HepG2 (cell line): ENCODE data around the gene TJP1. TPM values are rescaled to one million over a fixed set of nuclear protein-coding genes. Genes with fewer than 3 reads are reported as not detected.

Experiments
- ATF7-NPFF ChIP-seq: sonication (generic); formaldehyde crosslinking; IDR thresholded peaks from 2 replicates; pipeline ENCODE4 v1.8.1; 2023; ENCODE audit warnings: mild to moderate bottlenecking, low read depth, missing genetic modification reagents, moderate library complexity
- CREBL2 ChIP-seq: sonication (generic); formaldehyde crosslinking; IDR thresholded peaks from 2 replicates; pipeline ENCODE4 v1.8.1; 2023; ENCODE audit warnings: missing genetic modification reagents, mild to moderate bottlenecking, borderline replicate concordance
- GPN1 ChIP-seq: sonication (generic); formaldehyde crosslinking; IDR thresholded peaks from 2 replicates; pipeline ENCODE4 v1.5.1; 2020; ENCODE audit warnings: missing genetic modification reagents, borderline replicate concordance
- HDAC1 ChIP-seq: sonication (generic); formaldehyde crosslinking; IDR thresholded peaks from 2 replicates; pipeline ENCODE4 v1.5.1; 2020; ENCODE audit warnings: mild to moderate bottlenecking, missing genetic modification reagents
- HNRNPH1 ChIP-seq: fragments of 200-400 bp; formaldehyde crosslinking; optimal IDR thresholded peaks from 2 replicates; pipeline ENCODE3; 2017; ENCODE audit warnings: mild to moderate bottlenecking, low read depth, low read length
- IKZF4 ChIP-seq: sonication (generic); formaldehyde crosslinking; IDR thresholded peaks from 2 replicates; pipeline ENCODE4 v1.5.1; 2020; ENCODE audit warnings: borderline replicate concordance, mild to moderate bottlenecking, low read depth, missing genetic modification reagents; ENCODE audit errors: not compliant biosample characterization
- MAFK ChIP-seq, 2 experiments: IDR thresholded peaks in 1 of 2; conservative IDR thresholded peaks in 1 of 2; 2 replicates each; pipeline ENCODE4 v1.6.1; 2011; ENCODE audit warnings: improper control_type of control experiment in 2 of 2, low read length in 2 of 2
- NPAS2 ChIP-seq: sonication (generic); formaldehyde crosslinking; IDR thresholded peaks from 2 replicates; pipeline ENCODE4 v1.8.0; 2022; ENCODE audit warnings: mild to moderate bottlenecking, missing genetic modification reagents, borderline replicate concordance
- SOX5 ChIP-seq: IDR thresholded peaks from 2 replicates; pipeline ENCODE4 v1.6.1; 2016; ENCODE audit warnings: borderline replicate concordance
- TMF1 ChIP-seq: sonication (generic); formaldehyde crosslinking; IDR thresholded peaks from 2 replicates; pipeline ENCODE4 v1.8.1; 2022; ENCODE audit warnings: low read depth, missing genetic modification reagents
- TP53 ChIP-seq: sonication (generic); formaldehyde crosslinking; conservative IDR thresholded peaks from 2 replicates; pipeline ENCODE4 v1.4.0; 2020; ENCODE audit warnings: missing genetic modification reagents
- YY1 ChIP-seq: IDR thresholded peaks from 2 replicates; pipeline ENCODE4 v1.6.1; 2011; ENCODE audit warnings: low read length, low read depth, moderate library complexity, mild to moderate bottlenecking; ENCODE audit not compliant: insufficient read depth, insufficient replicate concordance
- ZFP36L2 ChIP-seq: sonication (generic); formaldehyde crosslinking; IDR thresholded peaks from 2 replicates; pipeline ENCODE4 v1.4.0; 2020; ENCODE audit warnings: missing genetic modification reagents
- ZNF121 ChIP-seq: sonication (generic); formaldehyde crosslinking; IDR thresholded peaks from 2 replicates; pipeline ENCODE4 v1.5.0; 2020; ENCODE audit warnings: mild to moderate bottlenecking, missing genetic modification reagents
- ZNF17 ChIP-seq: sonication (generic); formaldehyde crosslinking; IDR thresholded peaks from 2 replicates; pipeline ENCODE4 v1.5.0; 2020; ENCODE audit warnings: mild to moderate bottlenecking, missing genetic modification reagents
- ZNF264 ChIP-seq: sonication (generic); formaldehyde crosslinking; IDR thresholded peaks from 2 replicates; pipeline ENCODE4 v1.4.0; 2020; ENCODE audit warnings: missing genetic modification reagents
- ZNF333 ChIP-seq: sonication (generic); formaldehyde crosslinking; IDR thresholded peaks from 2 replicates; pipeline ENCODE4 v1.4.0; 2020; ENCODE audit warnings: mild to moderate bottlenecking, missing genetic modification reagents, borderline replicate concordance
- ZNF34 ChIP-seq: sonication (generic); formaldehyde crosslinking; IDR thresholded peaks from 2 replicates; pipeline ENCODE4 v1.4.0; 2020; ENCODE audit warnings: mild to moderate bottlenecking, missing genetic modification reagents, borderline replicate concordance
- ZNF354B ChIP-seq: sonication (generic); formaldehyde crosslinking; IDR thresholded peaks from 2 replicates; pipeline ENCODE4 v1.8.0; 2022; ENCODE audit warnings: mild to moderate bottlenecking, missing genetic modification reagents
- ZNF563 ChIP-seq: sonication (generic); formaldehyde crosslinking; IDR thresholded peaks from 2 replicates; pipeline ENCODE4 v1.8.0; 2022; ENCODE audit warnings: mild to moderate bottlenecking, moderate library complexity, missing genetic modification reagents
- ZSCAN21 ChIP-seq: sonication (generic); formaldehyde crosslinking; IDR thresholded peaks from 2 replicates; pipeline ENCODE4 v1.8.0; 2022; ENCODE audit warnings: mild to moderate bottlenecking, missing genetic modification reagents, moderate library complexity, borderline replicate concordance
- polyA plus RNA-seq, 8 experiments: library from polyadenylated mRNA; depleted of rRNA in 3 of 8; stranded (reverse) in 7 of 8; unstranded in 1 of 8; fragments of >200 nt; fragmentation: Illumina TruSeq in 4 of 8; extraction: Trizol in 4 of 8; gene quantifications; 2 replicates each; pipeline versions ENCODE4 v1.2.1 to v1.2.3, GENCODE V29; 2011 to 2016; ENCODE audit warnings: low read depth in 4 of 8, missing spikeins in 1 of 8, mixed read lengths in 1 of 8; ENCODE audit not compliant: insufficient read depth in 1 of 8
- total RNA-seq, 5 experiments: library from RNA; depleted of rRNA; stranded (reverse); fragments of >200 nt; fragmentation: Illumina TruSeq; extraction: Trizol; gene quantifications; 2 replicates each; pipeline ENCODE4 v1.2.3, GENCODE V29; 2016; ENCODE audit warnings: low read depth in 1 of 5
- TF ChIP-seq, protein P1 (sequence below): sonication (generic); formaldehyde crosslinking; IDR thresholded peaks from 2 replicates; pipeline ENCODE4 v1.4.0; 2020; ENCODE audit warnings: missing genetic modification reagents
- TF ChIP-seq, protein P2 (sequence below): sonication (generic); formaldehyde crosslinking; IDR thresholded peaks from 2 replicates; pipeline ENCODE4 v1.8.0; 2023; ENCODE audit warnings: mild to moderate bottlenecking, missing genetic modification reagents
- TF ChIP-seq, protein P3 (sequence below): sonication (generic); formaldehyde crosslinking; IDR thresholded peaks from 2 replicates; pipeline ENCODE4 v1.4.0; 2020; ENCODE audit warnings: mild to moderate bottlenecking, missing genetic modification reagents
- TF ChIP-seq, protein P4 (sequence below): sonication (generic); formaldehyde crosslinking; IDR thresholded peaks from 2 replicates; pipeline ENCODE4 v1.4.0; 2020; ENCODE audit warnings: low read depth, mild to moderate bottlenecking, missing genetic modification reagents

Gene TJP1
- total and polyA plus RNA-seq, 2 of the 13 experiments (the other 11 are each of a cell fraction or from before 2014, with no cell fraction given) = 25.9 to 27.1 TPM

DNA sequence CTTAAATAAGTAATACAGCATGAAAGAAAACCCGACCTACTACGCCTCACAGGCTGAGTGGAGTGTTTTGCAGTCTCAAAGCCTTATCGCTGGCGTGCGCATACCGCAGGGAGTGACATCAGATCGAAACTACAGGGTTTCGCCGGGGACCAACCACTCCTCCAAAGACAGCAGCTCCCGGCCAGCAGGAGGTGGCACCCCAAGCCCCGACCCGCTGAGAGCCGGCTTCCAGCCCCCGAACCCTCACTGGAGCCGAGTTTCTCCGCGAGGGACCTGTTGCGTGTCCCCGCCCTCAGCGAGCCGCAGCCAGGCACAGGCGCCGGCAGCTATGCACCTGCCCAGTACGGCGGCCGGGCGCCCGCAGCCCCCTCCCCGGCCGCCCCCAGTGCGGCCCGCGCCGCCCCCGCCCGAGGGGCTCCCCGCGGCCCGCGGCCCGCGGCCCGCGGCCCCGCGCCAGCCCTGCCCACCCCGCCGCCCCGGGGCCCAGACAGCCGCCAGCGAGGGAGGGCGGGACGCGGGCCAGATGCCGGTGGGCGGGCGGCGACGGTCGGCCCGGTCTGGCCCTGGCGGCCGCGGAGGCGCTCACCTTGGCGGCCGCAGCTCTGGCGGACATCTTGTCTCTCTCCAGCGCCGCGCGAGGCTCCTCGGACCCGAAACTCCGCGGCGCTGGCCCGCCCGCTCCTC is 710 bp downstream of the TJP1 start (continued):
- TF ChIP-seq, protein P1, sequence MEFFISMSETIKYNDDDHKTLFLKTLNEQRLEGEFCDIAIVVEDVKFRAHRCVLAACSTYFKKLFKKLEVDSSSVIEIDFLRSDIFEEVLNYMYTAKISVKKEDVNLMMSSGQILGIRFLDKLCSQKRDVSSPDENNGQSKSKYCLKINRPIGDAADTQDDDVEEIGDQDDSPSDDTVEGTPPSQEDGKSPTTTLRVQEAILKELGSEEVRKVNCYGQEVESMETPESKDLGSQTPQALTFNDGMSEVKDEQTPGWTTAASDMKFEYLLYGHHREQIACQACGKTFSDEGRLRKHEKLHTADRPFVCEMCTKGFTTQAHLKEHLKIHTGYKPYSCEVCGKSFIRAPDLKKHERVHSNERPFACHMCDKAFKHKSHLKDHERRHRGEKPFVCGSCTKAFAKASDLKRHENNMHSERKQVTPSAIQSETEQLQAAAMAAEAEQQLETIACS (CRISPR knock-in tag) = no peak
- no peak for TF ChIP-seq ZNF264 (CRISPR knock-in tag)
- peak; percentile 33 for TF ChIP-seq ZNF563
- TF ChIP-seq NPAS2 (CRISPR knock-in tag) = no peak
- TF ChIP-seq YY1 = peak; percentile 82
- TF ChIP-seq, protein P2, sequence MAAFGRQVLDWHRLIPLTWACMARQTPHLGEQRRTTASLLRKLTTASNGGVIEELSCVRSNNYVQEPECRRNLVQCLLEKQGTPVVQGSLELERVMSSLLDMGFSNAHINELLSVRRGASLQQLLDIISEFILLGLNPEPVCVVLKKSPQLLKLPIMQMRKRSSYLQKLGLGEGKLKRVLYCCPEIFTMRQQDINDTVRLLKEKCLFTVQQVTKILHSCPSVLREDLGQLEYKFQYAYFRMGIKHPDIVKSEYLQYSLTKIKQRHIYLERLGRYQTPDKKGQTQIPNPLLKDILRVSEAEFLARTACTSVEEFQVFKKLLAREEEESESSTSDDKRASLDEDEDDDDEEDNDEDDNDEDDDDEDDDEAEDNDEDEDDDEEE (CRISPR knock-in tag) = no peak
- TF ChIP-seq ZSCAN21 (CRISPR knock-in tag) = 0 out of 2 replicates have a peak, but pooled peaks have one; percentile 9
- TF ChIP-seq ZNF17 (CRISPR knock-in tag) = no peak
- TF ChIP-seq SOX5 (CRISPR knock-in tag) = no peak
- TF ChIP-seq MAFK (conservative IDR thresholded peaks at IDR 0.05 in 1 of 2, IDR thresholded peaks at IDR 0.05 in 1 of 2; ENCODE audit: low read length in 2 of 2) = no peak
- no peak for TF ChIP-seq GPN1 (CRISPR knock-in tag)
- 0 out of 2 replicates have a peak, but pooled peaks have one; percentile 12 for TF ChIP-seq ATF7-NPFF (CRISPR knock-in tag)
- 0 out of 2 replicates have a peak, but pooled peaks have one; percentile 22 for TF ChIP-seq TMF1 (CRISPR knock-in tag)
- TF ChIP-seq IKZF4 (CRISPR knock-in tag) = no peak
- TF ChIP-seq ZNF34 (CRISPR knock-in tag) = no peak
- TF ChIP-seq, protein P3, sequence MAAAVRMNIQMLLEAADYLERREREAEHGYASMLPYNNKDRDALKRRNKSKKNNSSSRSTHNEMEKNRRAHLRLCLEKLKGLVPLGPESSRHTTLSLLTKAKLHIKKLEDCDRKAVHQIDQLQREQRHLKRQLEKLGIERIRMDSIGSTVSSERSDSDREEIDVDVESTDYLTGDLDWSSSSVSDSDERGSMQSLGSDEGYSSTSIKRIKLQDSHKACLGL = 0 out of 2 replicates have a peak, but pooled peaks have one; percentile 3
- TF ChIP-seq ZNF354B (CRISPR knock-in tag) = no peak
- TF ChIP-seq ZFP36L2 = no peak
- TF ChIP-seq CREBL2 = no peak
- no peak for TF ChIP-seq TP53 (CRISPR knock-in tag)
- no peak for TF ChIP-seq HNRNPH1
- no peak; the same call in 1 of the 2 replicates for TF ChIP-seq ZNF333 (CRISPR knock-in tag)
- no peak for TF ChIP-seq ZNF121 (CRISPR knock-in tag)
- TF ChIP-seq, protein P4, sequence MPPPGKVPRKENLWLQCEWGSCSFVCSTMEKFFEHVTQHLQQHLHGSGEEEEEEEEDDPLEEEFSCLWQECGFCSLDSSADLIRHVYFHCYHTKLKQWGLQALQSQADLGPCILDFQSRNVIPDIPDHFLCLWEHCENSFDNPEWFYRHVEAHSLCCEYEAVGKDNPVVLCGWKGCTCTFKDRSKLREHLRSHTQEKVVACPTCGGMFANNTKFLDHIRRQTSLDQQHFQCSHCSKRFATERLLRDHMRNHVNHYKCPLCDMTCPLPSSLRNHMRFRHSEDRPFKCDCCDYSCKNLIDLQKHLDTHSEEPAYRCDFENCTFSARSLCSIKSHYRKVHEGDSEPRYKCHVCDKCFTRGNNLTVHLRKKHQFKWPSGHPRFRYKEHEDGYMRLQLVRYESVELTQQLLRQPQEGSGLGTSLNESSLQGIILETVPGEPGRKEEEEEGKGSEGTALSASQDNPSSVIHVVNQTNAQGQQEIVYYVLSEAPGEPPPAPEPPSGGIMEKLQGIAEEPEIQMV (CRISPR knock-in tag) = no peak
- peak; percentile 61; the same call in 1 of the 2 replicates for TF ChIP-seq HDAC1 (CRISPR knock-in tag)
